C4-2B (cell line): ENCODE results near the gene ARL17B.
"Not testable (repeated sequence)": the region's sequence is repeated elsewhere in the genome, so short reads cannot be mapped to it uniquely, and the experiment has no call there.

ENCODE experiments used
- CTCF ChIP-seq: fragments of 450-650 bp; conservative IDR thresholded peaks from 2 replicates; pipeline ENCODE4 v1.5.1; 2017; ENCODE audit warnings: mild to moderate bottlenecking
- ZFX ChIP-seq: fragments of 450-650 bp; IDR thresholded peaks from 2 replicates; pipeline ENCODE4 v1.6.1; 2017

GRCh38 chr17:46396292-46396691 is 34.7 kb upstream of the ARL17B start:
- not testable (repeated sequence) for TF ChIP-seq CTCF, ZFX
